Measurements from ENCODE around the gene SYTL1.

GRCh38 chr1:27336756-27337155, 5.1 kb upstream of the SYTL1 start:
- TF ChIP-seq POLR2A (IDR thresholded peaks at IDR 0.05) = no peak
- no peak for TF ChIP-seq CTCF (IDR thresholded peaks at IDR 0.05)
- TF ChIP-seq EP300 (IDR thresholded peaks at IDR 0.05) = no peak

Data from ovary (tissue), 3 donors.